IMR-90 (cell line): ENCODE data around the gene TMEM53. TPM values are rescaled to one million over a fixed set of nuclear protein-coding genes. Genes with fewer than 3 reads are reported as not detected.

Experiments used
- ATAC-seq: fragments of 200-7000 bp; cut with Tn5 transposase; 2 replicates; pipeline ENCODE4 v1.9.1; 2020; ENCODE audit warnings: low read depth, mild to moderate bottlenecking, moderate library complexity
- BruUV-seq: library from RNA; stranded (reverse); fragments of 400-500 nt; replicated peaks from 2 replicates; lab custom pipeline; 2021; lab: Mats Ljungman, UMichigan
- CTCF ChIA-PET: fragments of 300-600 bp; formaldehyde crosslinking; extraction: SDS; loops from one replicate; lab custom pipeline; 2021; ENCODE audit warnings: antibody characterized with exemption; lab: Yijun Ruan, JAX
- POLR2A ChIA-PET: fragments of 300-600 bp; sonication (Branson Sonifier 250); formaldehyde crosslinking; loops from one replicate; lab custom pipeline; 2022; ENCODE audit warnings: antibody characterized with exemption; ENCODE audit not compliant: unreplicated experiment; lab: Charles Lee
- DNase-seq: peaks from one replicate; pipeline ENCODE4 v3.0.0; 2013
- H2AFZ ChIP-seq: replicated peaks from 2 replicates; pipeline ENCODE3; 2013; ENCODE audit warnings: low read length, mild to moderate bottlenecking; ENCODE audit not compliant: poor library complexity
- H2AK5ac ChIP-seq: 2 replicates; pipeline ENCODE4 v1.6.1; 2013; ENCODE audit warnings: low read depth, low read length, inconsistent platforms
- H2AK9ac ChIP-seq: replicated peaks from 2 replicates; pipeline ENCODE3; 2013; ENCODE audit warnings: mild to moderate bottlenecking, low read depth, low read length, moderate library complexity; ENCODE audit not compliant: poor library complexity
- H2BK120ac ChIP-seq: 2 replicates; pipeline ENCODE4 v1.6.1; 2013; ENCODE audit warnings: low read depth, low read length, inconsistent platforms
- H2BK15ac ChIP-seq: 3 replicates; pipeline ENCODE4 v1.6.1; 2013; ENCODE audit warnings: low read depth, low read length, inconsistent platforms
- H2BK20ac ChIP-seq: 2 replicates; pipeline ENCODE4 v1.6.1; 2013; ENCODE audit warnings: low read depth, mild to moderate bottlenecking, inconsistent platforms, low read length, moderate library complexity
- H2BK5ac ChIP-seq: 2 replicates; pipeline ENCODE4 v1.6.1; 2013; ENCODE audit warnings: mild to moderate bottlenecking, low read depth, low read length, inconsistent platforms; ENCODE audit not compliant: poor library complexity, severe bottlenecking
- H3K14ac ChIP-seq: replicated peaks from 2 replicates; pipeline ENCODE4 v1.6.1; 2013; ENCODE audit warnings: low read depth, low read length, inconsistent platforms
- H3K18ac ChIP-seq: 2 replicates; pipeline ENCODE4 v1.6.1; 2013; ENCODE audit warnings: low read depth, low read length, control low read depth
- H3K23ac ChIP-seq: 2 replicates; pipeline ENCODE4 v1.6.1; 2013; ENCODE audit warnings: low read depth, low read length, inconsistent platforms
- H3K27ac ChIP-seq: 2 replicates; pipeline ENCODE4 v1.5.1; 2013; ENCODE audit warnings: mild to moderate bottlenecking, control low read depth, low read length; ENCODE audit not compliant: insufficient read depth
- H3K27me3 ChIP-seq: 2 replicates; pipeline ENCODE4 v1.6.1; 2013; ENCODE audit warnings: low read length; ENCODE audit not compliant: control insufficient read depth, insufficient read depth
- H3K36me3 ChIP-seq: 2 replicates; pipeline ENCODE4 v1.6.1; 2013; ENCODE audit warnings: low read length, mixed read lengths; ENCODE audit not compliant: control insufficient read depth, insufficient read depth
- H3K4ac ChIP-seq: 2 replicates; pipeline ENCODE4 v1.6.1; 2013; ENCODE audit warnings: low read depth, low read length, inconsistent platforms
- H3K4me1 ChIP-seq: 2 replicates; pipeline ENCODE4 v1.6.1; 2013; ENCODE audit warnings: low read length, mixed read lengths; ENCODE audit not compliant: control insufficient read depth, insufficient read depth
- H3K4me2 ChIP-seq: 2 replicates; pipeline ENCODE4 v1.6.1; 2013; ENCODE audit warnings: low read depth, mild to moderate bottlenecking, control low read depth, low read length, moderate library complexity
- H3K4me3 ChIP-seq: 2 replicates; pipeline ENCODE4 v1.5.1; 2013; ENCODE audit warnings: low read depth, mild to moderate bottlenecking, control low read depth, low read length, moderate library complexity; ENCODE audit not compliant: insufficient read depth
- H3K56ac ChIP-seq: 2 replicates; pipeline ENCODE4 v1.6.1; 2013; ENCODE audit warnings: low read length, inconsistent platforms; ENCODE audit not compliant: insufficient read depth; ENCODE audit errors: extremely low read depth
- H3K79me1 ChIP-seq, 2 experiments: 2 replicates each; pipeline ENCODE4 v1.6.1; 2013; ENCODE audit warnings: low read length in 2 of 2, inconsistent platforms in 1 of 2, low read depth in 1 of 2
- H3K9ac ChIP-seq: 2 replicates; pipeline ENCODE4 v1.6.1; 2013; ENCODE audit warnings: low read depth, low read length, control low read depth
- H3K9me1 ChIP-seq: 2 replicates; pipeline ENCODE4 v1.6.1; 2013; ENCODE audit warnings: low read length, inconsistent platforms; ENCODE audit not compliant: insufficient read depth
- H3K9me3 ChIP-seq: 2 replicates; pipeline ENCODE4 v1.6.1; 2013; ENCODE audit warnings: low read length; ENCODE audit not compliant: control insufficient read depth, insufficient read depth
- H4K20me1 ChIP-seq: 2 replicates; pipeline ENCODE4 v1.6.1; 2013; ENCODE audit warnings: low read length, inconsistent platforms; ENCODE audit not compliant: insufficient read depth
- H4K5ac ChIP-seq: 2 replicates; pipeline ENCODE4 v1.6.1; 2013; ENCODE audit warnings: mild to moderate bottlenecking, low read depth, low read length, control low read depth
- H4K8ac ChIP-seq, 2 experiments: 2 replicates each; pipeline ENCODE4 v1.6.1; 2013; ENCODE audit warnings: low read depth in 2 of 2, low read length in 2 of 2, control low read depth in 1 of 2, inconsistent platforms in 1 of 2
- H4K91ac ChIP-seq: 2 replicates; pipeline ENCODE4 v1.6.1; 2013; ENCODE audit warnings: low read depth, low read length, inconsistent platforms; ENCODE audit not compliant: insufficient read depth
- CEBPB ChIP-seq: IDR thresholded peaks from 2 replicates; pipeline ENCODE4 v1.6.1; 2012; ENCODE audit warnings: low read depth, low read length, improper control_type of control experiment
- NFE2L2 ChIP-seq: fragments of 150-350 bp; IDR thresholded peaks from 2 replicates; pipeline ENCODE4 v1.6.1; 2016; ENCODE audit warnings: low read depth, mild to moderate bottlenecking, low read length
- POLR2A ChIP-seq: IDR thresholded peaks from 2 replicates; pipeline ENCODE4 v1.6.1; 2012; ENCODE audit warnings: mild to moderate bottlenecking, low read depth, low read length
- RAD21 ChIP-seq: IDR thresholded peaks from 2 replicates; pipeline ENCODE4 v1.6.1; 2012; ENCODE audit warnings: low read length, improper control_type of control experiment
- RCOR1 ChIP-seq: IDR thresholded peaks from 2 replicates; pipeline ENCODE4 v1.6.1; 2012; ENCODE audit warnings: mild to moderate bottlenecking, low read length, improper control_type of control experiment; ENCODE audit not compliant: insufficient replicate concordance
- RFX5 ChIP-seq: IDR thresholded peaks from 2 replicates; pipeline ENCODE4 v1.8.0; 2012; ENCODE audit warnings: low read depth, mild to moderate bottlenecking, low read length, moderate library complexity
- SMC3 ChIP-seq: fragments of 150-350 bp; IDR thresholded peaks from 2 replicates; pipeline ENCODE4 v1.6.1; 2016; ENCODE audit warnings: low read depth, mild to moderate bottlenecking, antibody characterized with exemption, low read length, moderate library complexity
- WGBS, 2 experiments: methylation state at CpG; one replicate each; pipeline versions ENCODE4 v1.1.5 to v1.1.7; 2013; ENCODE audit warnings: missing lambda C conversion rate in 2 of 2; ENCODE audit not compliant: insufficient read length in 1 of 2; ENCODE audit errors: extremely low coverage in 2 of 2; 5-methylcytosine and 5-hydroxymethylcytosine counted together
- dilution Hi-C: fragments of 300-500 bp; cut with HindIII; formaldehyde crosslinking; loops from one replicate; pipeline ENCODE4 v1.14.3; 2018; ENCODE audit warnings: low sequenced_read_pairs; ENCODE audit not compliant: unreplicated experiment
- in situ Hi-C: fragments of 300-500 bp; cut with MboI; formaldehyde crosslinking; loops from 3 replicates; pipeline ENCODE4 v1.14.3; 2019; ENCODE audit warnings: low sequenced_read_pairs, inconsistent platforms, mixed read lengths
- intact Hi-C: fragments of 100-400 bp; cut with micrococcal nuclease; formaldehyde crosslinking; loops from 2 replicates; pipeline ENCODE4 v1.10.0; 2022
- polyA plus RNA-seq, 3 experiments: library from polyadenylated mRNA; depleted of rRNA; stranded (reverse); fragments of >200 nt; gene quantifications; 2 replicates each; pipeline ENCODE4 v1.2.3, GENCODE V29; 2012; ENCODE audit warnings: low replicate concordance in 1 of 3
- total RNA-seq: library from RNA; depleted of rRNA; stranded (reverse); fragments of >200 nt; gene quantifications from 2 replicates; pipeline ENCODE4 v1.2.3, GENCODE V29; 2012
- TF ChIP-seq, protein P1 (sequence below): fragments of 150-350 bp; IDR thresholded peaks from 2 replicates; pipeline ENCODE4 v1.6.1; 2017; ENCODE audit warnings: mild to moderate bottlenecking, antibody characterized with exemption, low read length, low read depth

Gene TMEM53
- total and polyA plus RNA-seq, 2 of the 4 experiments (the other 2 are of a cell fraction) = 2.7 to 6.3 TPM

GRCh38 chr1:44620072-44620471 is 54.2 kb downstream of the TMEM53 start:
- dilution Hi-C loops = no loop called here
- peaks cover 23% of the 10 kb centered on the region for H3K4me1 ChIP-seq
- H2BK15ac ChIP-seq = 0 out of 3 replicates have a peak overlapping the region, but pooled peaks have one; percentile 71
- H3K9ac ChIP-seq = no peak overlapping the region
- 0 out of 2 replicates have a peak overlapping the region, but pooled peaks have one; percentile 40 for H3K23ac ChIP-seq
- intact Hi-C loops = no loop called here
- peaks cover 15% of the 10 kb centered on the region for H3K9me1 ChIP-seq
- H2BK20ac ChIP-seq = peak overlapping the region; percentile 51; the same call in 1 of the 2 replicates
- in situ Hi-C loops = no loop called here
- H3K36me3 ChIP-seq = no peaks in the 10 kb centered on the region
- H3K14ac ChIP-seq = 0 out of 2 replicates have a peak overlapping the region, but pooled peaks have one; percentile 11
- H2AK9ac ChIP-seq = no peak overlapping the region
- H3K27ac ChIP-seq = no peak overlapping the region
- H4K5ac ChIP-seq = no peak overlapping the region
- H3K79me1 ChIP-seq = no peaks in the 10 kb centered on the region
- TF ChIP-seq, protein P1, sequence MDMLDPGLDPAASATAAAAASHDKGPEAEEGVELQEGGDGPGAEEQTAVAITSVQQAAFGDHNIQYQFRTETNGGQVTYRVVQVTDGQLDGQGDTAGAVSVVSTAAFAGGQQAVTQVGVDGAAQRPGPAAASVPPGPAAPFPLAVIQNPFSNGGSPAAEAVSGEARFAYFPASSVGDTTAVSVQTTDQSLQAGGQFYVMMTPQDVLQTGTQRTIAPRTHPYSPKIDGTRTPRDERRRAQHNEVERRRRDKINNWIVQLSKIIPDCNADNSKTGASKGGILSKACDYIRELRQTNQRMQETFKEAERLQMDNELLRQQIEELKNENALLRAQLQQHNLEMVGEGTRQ = no peak
- TF ChIP-seq RFX5 (no peak), SMC3 (no peak), POLR2A (no peak), RCOR1 (no peak), CEBPB (no peak), NFE2L2 (no peak), RAD21 (no peak)
- H4K91ac ChIP-seq = peak overlapping the region; percentile 18; the same call in 1 of the 2 replicates
- H3K27me3 ChIP-seq = peaks cover 21% of the 10 kb centered on the region
- H3K4me2 ChIP-seq = no peak overlapping the region
- no peak overlapping the region for H3K4me3 ChIP-seq
- peak overlapping the region; percentile 61; the same call in 1 of the 2 replicates for H2AK5ac ChIP-seq
- H3K56ac ChIP-seq = no peak overlapping the region
- no TSS peak for BruUV-seq
- ChIA-PET CTCF (interaction anchor here (0.6 to 1.6 kb wide), 3 partner anchors 12 to 1547 kb away, joined by 3 read pairs; no protein-coding TSS in a partner anchor), POLR2A (no interaction called here)
- peak overlapping the region; percentile 60; the same call in 1 of the 2 replicates for H2BK120ac ChIP-seq
- H2BK5ac ChIP-seq = no peak overlapping the region
- H3K9me3 ChIP-seq = no peaks in the 10 kb centered on the region
- H4K20me1 ChIP-seq = no peaks in the 10 kb centered on the region
- no CpG with 5 or more reads among the region's 3 CpGs for whole genome bisulfite sequencing, 2 experiments
- ATAC-seq (no peak), DNase-seq (no peak)
- no peak overlapping the region for H2AFZ ChIP-seq
- H4K8ac ChIP-seq = peak overlapping the region in 1 of 2 experiments; percentile 49; a peak in 1 of 4 replicates
- peak overlapping the region; percentile 44; the same call in 1 of the 2 replicates for H3K4ac ChIP-seq
- no peak overlapping the region for H3K18ac ChIP-seq
